OCI-LY1 (cell line): Measurements from ENCODE around the gene PTPRN2.
"Not testable (repeated sequence)": the region's sequence is repeated elsewhere in the genome, so short reads cannot be mapped to it uniquely, and the experiment has no call there.

ENCODE experiments used
- H2AFZ ChIP-seq: fragments of 200-600 bp; sonication (generic), shearing (Covaris generic); 2 replicates; pipeline ENCODE4 v1.6.0; 2014; ENCODE audit warnings: antibody characterized with exemption, mild to moderate bottlenecking, low read length
- H3F3A ChIP-seq: fragments of 200-600 bp; sonication (generic), shearing (Covaris generic); 2 replicates; pipeline ENCODE4 v1.6.0; 2014; ENCODE audit warnings: mild to moderate bottlenecking, antibody characterized with exemption, low read length, moderate library complexity; ENCODE audit not compliant: insufficient read depth
- H3K27ac ChIP-seq: fragments of 200-600 bp; sonication (generic); 2 replicates; pipeline ENCODE4 v1.5.1; 2014; ENCODE audit warnings: low read length, mixed run types, mild to moderate bottlenecking, low read depth; ENCODE audit not compliant: poor library complexity, severe bottlenecking
- H3K27me3 ChIP-seq: fragments of 200-600 bp; sonication (generic); 2 replicates; pipeline ENCODE4 v1.6.0; 2014; ENCODE audit warnings: antibody characterized with exemption, mild to moderate bottlenecking, low read length, moderate library complexity; ENCODE audit not compliant: insufficient read depth
- H3K36me3 ChIP-seq: fragments of 200-600 bp; sonication (generic); 2 replicates; pipeline ENCODE4 v1.6.1; 2014; ENCODE audit warnings: mild to moderate bottlenecking, antibody characterized with exemption, low read length, moderate library complexity, mixed read lengths; ENCODE audit not compliant: insufficient read depth
- H3K4me1 ChIP-seq: fragments of 200-600 bp; sonication (generic); 2 replicates; pipeline ENCODE4 v1.5.1; 2014; ENCODE audit warnings: mild to moderate bottlenecking, low read length, moderate library complexity; ENCODE audit not compliant: insufficient read depth, severe bottlenecking
- H3K4me2 ChIP-seq: fragments of 200-600 bp; sonication (generic), shearing (Covaris generic); 2 replicates; pipeline ENCODE4 v1.6.1; 2014; ENCODE audit warnings: low read length
- H3K4me3 ChIP-seq: fragments of 200-600 bp; sonication (generic); 2 replicates; pipeline ENCODE4 v1.5.1; 2014; ENCODE audit warnings: low read length, low read depth, mild to moderate bottlenecking, mixed read lengths; ENCODE audit not compliant: poor library complexity, severe bottlenecking
- H3K79me2 ChIP-seq: fragments of 200-600 bp; shearing (Covaris generic); 2 replicates; pipeline ENCODE4 v1.6.1; 2016; ENCODE audit warnings: mixed run types, low read length, mixed read lengths; ENCODE audit not compliant: insufficient read depth
- H3K9ac ChIP-seq: fragments of 200-600 bp; sonication (generic), shearing (Covaris generic); 2 replicates; pipeline ENCODE4 v1.6.1; 2014; ENCODE audit warnings: mild to moderate bottlenecking, low read length, mixed read lengths
- H3K9me2 ChIP-seq: fragments of 200-600 bp; sonication (generic), shearing (Covaris generic); 2 replicates; pipeline ENCODE4 v1.6.1; 2014; ENCODE audit warnings: low read depth, mild to moderate bottlenecking, low read length, mixed read lengths
- H3K9me3 ChIP-seq: fragments of 200-600 bp; shearing (Covaris generic); 2 replicates; pipeline ENCODE4 v1.6.1; 2014; ENCODE audit warnings: low read length, mixed read lengths
- H4K20me1 ChIP-seq: fragments of 200-600 bp; sonication (generic), shearing (Covaris generic); 2 replicates; pipeline ENCODE4 v1.6.0; 2016; ENCODE audit warnings: mild to moderate bottlenecking, low read length; ENCODE audit not compliant: insufficient read depth
- EZH2 ChIP-seq: fragments of 200-600 bp; sonication (generic), shearing (Covaris generic); IDR thresholded peaks from 2 replicates; pipeline ENCODE4 v1.8.0; 2017; ENCODE audit warnings: borderline replicate concordance, mixed run types, mild to moderate bottlenecking, antibody characterized with exemption, low read length, moderate library complexity, mixed read lengths
- TF ChIP-seq, protein P1 (sequence below): fragments of 200-600 bp; sonication (generic), shearing (Covaris generic); IDR thresholded peaks from 2 replicates; pipeline ENCODE4 v1.5.1; 2017; ENCODE audit warnings: mild to moderate bottlenecking, antibody characterized with exemption, low read length, moderate library complexity, mixed read lengths

Gene PTPRN2

DNA sequence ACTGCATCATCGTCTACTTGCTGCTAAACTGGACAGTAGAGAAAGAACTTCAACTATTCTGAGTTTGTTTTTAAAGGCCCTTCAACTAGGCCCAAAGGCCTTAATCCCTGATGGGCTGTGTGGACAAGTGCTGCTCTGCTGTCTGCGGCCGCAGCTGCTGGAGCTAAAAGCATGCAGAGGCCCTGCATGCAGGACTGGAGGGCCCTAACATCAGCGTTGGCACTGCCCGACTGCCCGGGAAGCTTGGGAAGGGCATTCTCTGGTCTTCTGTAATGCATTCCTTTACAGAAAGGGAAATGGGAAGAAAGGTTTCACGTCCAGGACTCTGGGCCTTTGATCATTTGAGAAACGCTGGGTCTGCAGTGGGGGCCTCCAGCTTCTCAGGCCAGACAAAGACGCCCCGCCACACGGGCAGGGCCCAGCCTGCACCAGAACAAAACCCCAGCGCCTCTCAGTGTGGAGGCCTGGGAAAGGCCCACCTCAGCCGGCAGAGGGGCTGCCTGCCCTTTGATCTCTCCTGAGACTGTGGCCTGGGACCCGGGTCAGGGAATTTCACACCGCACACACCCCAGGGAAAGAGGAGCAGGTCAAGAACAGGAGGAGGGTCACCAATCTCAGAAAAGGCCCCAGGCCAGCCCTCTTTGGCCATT is 1021.5 kb downstream of the PTPRN2 start:
- H3K9me3 ChIP-seq: no peaks in the 10 kb centered on the region
- no peak overlapping the region for H3K27ac ChIP-seq
- H3K9ac ChIP-seq: no peak overlapping the region
- H2AFZ ChIP-seq: no peak overlapping the region
- H3K27me3 ChIP-seq: peaks cover 4% of the 10 kb centered on the region
- no peaks in the 10 kb centered on the region for H4K20me1 ChIP-seq
- H3K4me2 ChIP-seq: no peak overlapping the region
- no peaks in the 10 kb centered on the region; the same call in 1 of the 2 replicates for H3K36me3 ChIP-seq
- H3K4me3 ChIP-seq: no peak overlapping the region
- no peaks in the 10 kb centered on the region for H3K9me2 ChIP-seq
- H3F3A ChIP-seq: no peaks in the 10 kb centered on the region
- no peak for TF ChIP-seq EZH2
- TF ChIP-seq, protein P1, sequence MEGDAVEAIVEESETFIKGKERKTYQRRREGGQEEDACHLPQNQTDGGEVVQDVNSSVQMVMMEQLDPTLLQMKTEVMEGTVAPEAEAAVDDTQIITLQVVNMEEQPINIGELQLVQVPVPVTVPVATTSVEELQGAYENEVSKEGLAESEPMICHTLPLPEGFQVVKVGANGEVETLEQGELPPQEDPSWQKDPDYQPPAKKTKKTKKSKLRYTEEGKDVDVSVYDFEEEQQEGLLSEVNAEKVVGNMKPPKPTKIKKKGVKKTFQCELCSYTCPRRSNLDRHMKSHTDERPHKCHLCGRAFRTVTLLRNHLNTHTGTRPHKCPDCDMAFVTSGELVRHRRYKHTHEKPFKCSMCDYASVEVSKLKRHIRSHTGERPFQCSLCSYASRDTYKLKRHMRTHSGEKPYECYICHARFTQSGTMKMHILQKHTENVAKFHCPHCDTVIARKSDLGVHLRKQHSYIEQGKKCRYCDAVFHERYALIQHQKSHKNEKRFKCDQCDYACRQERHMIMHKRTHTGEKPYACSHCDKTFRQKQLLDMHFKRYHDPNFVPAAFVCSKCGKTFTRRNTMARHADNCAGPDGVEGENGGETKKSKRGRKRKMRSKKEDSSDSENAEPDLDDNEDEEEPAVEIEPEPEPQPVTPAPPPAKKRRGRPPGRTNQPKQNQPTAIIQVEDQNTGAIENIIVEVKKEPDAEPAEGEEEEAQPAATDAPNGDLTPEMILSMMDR: no peak
- no peaks in the 10 kb centered on the region for H3K4me1 ChIP-seq
- no peaks in the 10 kb centered on the region for H3K79me2 ChIP-seq

GRCh38 chr7:157565201-157565626 is 1022.4 kb downstream of the PTPRN2 start:
- Histone ChIP-seq H3K79me2 (no peaks in the 10 kb centered on the region), H3K4me2 (no peak overlapping the region), H3F3A (no peaks in the 10 kb centered on the region), H3K36me3 (no peaks in the 10 kb centered on the region; the same call in 1 of the 2 replicates), H3K9me2 (no peaks in the 10 kb centered on the region), H3K9me3 (no peaks in the 10 kb centered on the region), H2AFZ (no peak overlapping the region), H3K27me3 (no peaks in the 10 kb centered on the region; the same call in 1 of the 2 replicates), H3K9ac (no peak overlapping the region), H4K20me1 (no peaks in the 10 kb centered on the region), H3K27ac (no peak overlapping the region), H3K4me1 (no peaks in the 10 kb centered on the region), H3K4me3 (no peak overlapping the region)
- no peak for TF ChIP-seq EZH2
- TF ChIP-seq, protein P1: no peak

DNA sequence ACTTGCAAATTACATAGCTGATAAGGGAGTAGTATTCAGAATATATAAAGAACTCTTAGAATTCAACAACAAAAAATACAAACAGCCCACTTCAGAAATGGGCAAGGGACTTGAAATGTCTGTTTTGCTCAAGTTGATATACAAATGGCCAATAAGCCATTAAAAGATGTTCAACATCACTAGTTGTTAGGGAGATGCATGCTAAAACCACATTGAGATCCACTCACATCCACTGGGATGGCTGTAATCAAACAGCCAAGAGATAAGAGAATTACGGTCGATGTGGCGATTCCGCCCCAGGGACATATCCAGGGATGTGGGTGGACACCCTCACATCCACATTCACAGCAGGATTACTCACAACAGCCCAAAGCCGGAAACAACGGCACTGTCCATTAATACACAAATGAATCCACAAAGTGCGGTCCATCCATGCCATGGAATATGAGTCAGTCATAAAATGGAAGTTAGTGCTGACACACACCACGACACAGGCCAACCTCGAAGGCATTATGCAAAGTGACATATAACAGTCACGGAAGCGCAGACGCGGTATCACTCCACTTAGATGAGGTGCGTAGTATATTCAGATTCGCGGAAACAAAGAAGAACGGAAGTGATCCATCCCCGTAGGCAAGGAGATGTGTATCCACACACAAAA is 1023.0 kb downstream of the PTPRN2 start:
- Histone ChIP-seq H3K79me2 (no peaks in the 10 kb centered on the region), H3F3A (no peaks in the 10 kb centered on the region), H3K27me3 (peaks cover under 1% of the 10 kb centered on the region; the same call in 1 of the 2 replicates), H3K9me2 (no peaks in the 10 kb centered on the region), H3K9me3 (no peaks in the 10 kb centered on the region), H3K4me3 (no peak overlapping the region), H3K9ac (no peak overlapping the region), H3K4me1 (no peaks in the 10 kb centered on the region), H4K20me1 (no peaks in the 10 kb centered on the region), H2AFZ (no peak overlapping the region), H3K4me2 (no peak overlapping the region), H3K27ac (no peak overlapping the region), H3K36me3 (no peaks in the 10 kb centered on the region; the same call in 1 of the 2 replicates)
- TF ChIP-seq, protein P1: no peak
- no peak for TF ChIP-seq EZH2

GRCh38 chr7:157563467-157564135 is 1024.0 kb downstream of the PTPRN2 start:
- H3K9ac ChIP-seq, H3K9me2 ChIP-seq, H3K36me3 ChIP-seq, H2AFZ ChIP-seq, H3K27ac ChIP-seq, H3K4me3 ChIP-seq, H4K20me1 ChIP-seq, H3K27me3 ChIP-seq, H3K4me1 ChIP-seq, H3F3A ChIP-seq, H3K9me3 ChIP-seq, H3K4me2 ChIP-seq, H3K79me2 ChIP-seq: not testable (repeated sequence)
